Glutamatergic neuron (in vitro differentiated cells): ENCODE results near the gene KIAA1217. TPM values are rescaled to one million over a fixed set of nuclear protein-coding genes. Genes with fewer than 3 reads are reported as not detected.

ENCODE experiments used
- DNase-seq: peaks from one replicate; pipeline ENCODE4 v3.0.0; 2022
- H3K27ac Mint-ChIP-seq: one replicate; pipeline ENCODE4 v1.8.0; 2020; ENCODE audit warnings: mild to moderate bottlenecking, mixed read lengths, inconsistent platforms; ENCODE audit not compliant: unreplicated experiment
- H3K27me3 Mint-ChIP-seq: one replicate; pipeline ENCODE4 v1.8.0; 2020; ENCODE audit warnings: mild to moderate bottlenecking, moderate library complexity, mixed read lengths, inconsistent platforms; ENCODE audit not compliant: unreplicated experiment
- H3K36me3 Mint-ChIP-seq: one replicate; pipeline ENCODE4 v1.8.0; 2020; ENCODE audit warnings: mild to moderate bottlenecking, mixed read lengths, inconsistent platforms; ENCODE audit not compliant: unreplicated experiment
- H3K4me1 Mint-ChIP-seq: one replicate; pipeline ENCODE4 v1.8.0; 2020; ENCODE audit warnings: mild to moderate bottlenecking, low read depth, mixed read lengths, inconsistent platforms; ENCODE audit not compliant: unreplicated experiment
- H3K4me3 Mint-ChIP-seq: one replicate; pipeline ENCODE4 v1.8.0; 2020; ENCODE audit warnings: mild to moderate bottlenecking, mixed read lengths, inconsistent platforms; ENCODE audit not compliant: unreplicated experiment
- H3K9me3 Mint-ChIP-seq: one replicate; pipeline ENCODE4 v1.8.0; 2020; ENCODE audit warnings: mild to moderate bottlenecking, moderate library complexity, mixed read lengths, inconsistent platforms; ENCODE audit not compliant: unreplicated experiment
- total RNA-seq: library from RNA; stranded (reverse); fragmentation: NEBNext Ultra II Directional; extraction: Animal tissue kit (Norgen Biotek cat#: 25700); gene quantifications from one replicate; pipeline ENCODE4 v1.2.1, GENCODE V29; 2021; ENCODE audit not compliant: unreplicated experiment
- TF ChIP-seq, protein P1 (sequence below): fragments of 200-600 bp; sonication (generic); IDR thresholded peaks from one replicate; pipeline ENCODE4 v1.5.0; 2021; ENCODE audit not compliant: partially characterized antibody, unreplicated experiment

Gene KIAA1217
- total RNA-seq, 1 donor from 2014 or later = 4.4 TPM

GRCh38 chr10:24448351-24448999, 239.5 kb downstream of the KIAA1217 start:
- no peak overlapping the region for H3K27ac Mint-ChIP-seq
- DNase-seq = no peak
- H3K27me3 Mint-ChIP-seq = no peaks in the 10 kb centered on the region
- TF ChIP-seq, protein P1, sequence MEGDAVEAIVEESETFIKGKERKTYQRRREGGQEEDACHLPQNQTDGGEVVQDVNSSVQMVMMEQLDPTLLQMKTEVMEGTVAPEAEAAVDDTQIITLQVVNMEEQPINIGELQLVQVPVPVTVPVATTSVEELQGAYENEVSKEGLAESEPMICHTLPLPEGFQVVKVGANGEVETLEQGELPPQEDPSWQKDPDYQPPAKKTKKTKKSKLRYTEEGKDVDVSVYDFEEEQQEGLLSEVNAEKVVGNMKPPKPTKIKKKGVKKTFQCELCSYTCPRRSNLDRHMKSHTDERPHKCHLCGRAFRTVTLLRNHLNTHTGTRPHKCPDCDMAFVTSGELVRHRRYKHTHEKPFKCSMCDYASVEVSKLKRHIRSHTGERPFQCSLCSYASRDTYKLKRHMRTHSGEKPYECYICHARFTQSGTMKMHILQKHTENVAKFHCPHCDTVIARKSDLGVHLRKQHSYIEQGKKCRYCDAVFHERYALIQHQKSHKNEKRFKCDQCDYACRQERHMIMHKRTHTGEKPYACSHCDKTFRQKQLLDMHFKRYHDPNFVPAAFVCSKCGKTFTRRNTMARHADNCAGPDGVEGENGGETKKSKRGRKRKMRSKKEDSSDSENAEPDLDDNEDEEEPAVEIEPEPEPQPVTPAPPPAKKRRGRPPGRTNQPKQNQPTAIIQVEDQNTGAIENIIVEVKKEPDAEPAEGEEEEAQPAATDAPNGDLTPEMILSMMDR = no peak
- no peaks in the 10 kb centered on the region for H3K36me3 Mint-ChIP-seq
- H3K9me3 Mint-ChIP-seq = peaks cover 2% of the 10 kb centered on the region
- H3K4me3 Mint-ChIP-seq = no peak overlapping the region
- peaks cover 4% of the 10 kb centered on the region for H3K4me1 Mint-ChIP-seq

DNA sequence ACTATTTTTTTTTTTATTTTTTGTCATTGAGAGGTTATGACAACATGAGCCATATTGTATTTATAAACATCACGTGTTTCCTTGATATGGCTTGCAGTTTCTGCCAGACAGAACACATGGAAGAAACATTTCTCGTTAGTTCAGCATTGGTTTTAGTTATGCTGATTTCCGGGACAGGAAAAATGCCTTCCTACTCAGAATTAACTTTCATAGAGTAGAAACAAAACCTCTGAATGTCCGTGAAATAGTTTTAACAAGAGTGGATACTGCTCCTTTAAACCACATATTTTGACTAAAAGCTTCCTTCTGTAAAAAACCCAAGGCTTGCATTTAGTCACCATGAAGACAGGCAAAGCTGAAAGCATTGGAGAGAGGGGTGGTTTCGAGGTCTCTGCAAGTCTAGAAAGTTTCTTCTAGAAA, 240.4 kb downstream of the KIAA1217 start:
- H3K27ac Mint-ChIP-seq = no peak overlapping the region
- H3K4me1 Mint-ChIP-seq = peaks cover 4% of the 10 kb centered on the region
- DNase-seq = no peak
- no peaks in the 10 kb centered on the region for H3K27me3 Mint-ChIP-seq
- peaks cover 2% of the 10 kb centered on the region for H3K9me3 Mint-ChIP-seq
- TF ChIP-seq, protein P1 = no peak
- H3K4me3 Mint-ChIP-seq = no peak overlapping the region
- no peaks in the 10 kb centered on the region for H3K36me3 Mint-ChIP-seq

DNA sequence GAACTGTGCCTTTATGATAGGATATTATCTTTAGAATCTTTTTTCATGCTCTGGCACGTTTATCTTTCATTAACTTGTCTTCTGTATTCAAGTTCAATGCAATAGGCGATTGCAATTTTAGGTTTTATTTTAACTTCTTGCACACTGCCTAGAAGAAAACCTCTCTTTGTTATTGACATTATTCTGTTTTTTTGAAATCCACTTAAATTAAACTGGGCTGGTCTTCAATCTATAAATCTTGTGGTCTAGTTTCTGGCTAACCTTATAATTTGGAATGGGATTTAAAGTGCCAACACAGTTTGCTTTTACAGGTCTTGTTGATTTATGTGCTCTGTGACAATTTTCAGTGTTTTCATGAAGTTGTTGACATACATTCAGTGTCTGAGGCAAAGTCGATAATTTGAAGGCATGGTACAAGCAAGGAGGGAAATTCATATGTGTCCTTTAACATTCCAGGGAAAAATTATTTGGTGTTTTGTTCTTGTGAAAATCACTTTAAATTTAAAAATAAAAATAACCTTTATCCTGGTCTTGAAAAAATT, 240.9 kb downstream of the KIAA1217 start:
- H3K9me3 Mint-ChIP-seq = peaks cover 2% of the 10 kb centered on the region
- H3K36me3 Mint-ChIP-seq = no peaks in the 10 kb centered on the region
- H3K27ac Mint-ChIP-seq = no peak overlapping the region
- no peak for DNase-seq
- peaks cover 4% of the 10 kb centered on the region for H3K4me1 Mint-ChIP-seq
- TF ChIP-seq, protein P1 = no peak
- no peak overlapping the region for H3K4me3 Mint-ChIP-seq
- H3K27me3 Mint-ChIP-seq = no peaks in the 10 kb centered on the region

- no peak for DNase-seq
- TF ChIP-seq, protein P1 = no peak
- Mint-ChIP-seq H3K27ac (no peak overlapping the region), H3K4me3 (no peak overlapping the region), H3K4me1 (peaks cover 11% of the 10 kb centered on the region), H3K27me3 (no peaks in the 10 kb centered on the region), H3K9me3 (peaks cover 2% of the 10 kb centered on the region), H3K36me3 (no peaks in the 10 kb centered on the region)
These were observed 242.4 kb downstream of the KIAA1217 start for GRCh38 chr10:24451325-24451820.

- no peak overlapping the region for H3K27ac Mint-ChIP-seq
- H3K27me3 Mint-ChIP-seq = no peaks in the 10 kb centered on the region
- no peaks in the 10 kb centered on the region for H3K9me3 Mint-ChIP-seq
- H3K4me1 Mint-ChIP-seq = peaks cover 11% of the 10 kb centered on the region
- no peak overlapping the region for H3K4me3 Mint-ChIP-seq
- H3K36me3 Mint-ChIP-seq = no peaks in the 10 kb centered on the region
- TF ChIP-seq, protein P1 = no peak
- no peak for DNase-seq
These were observed 243.1 kb downstream of the KIAA1217 start for GRCh38 chr10:24452030-24452429.
